Neural cell (in vitro differentiated cells): ENCODE measurements around the gene SOWAHD. TPM values are rescaled to one million over a fixed set of nuclear protein-coding genes. Genes with fewer than 3 reads are reported as not detected.

ENCODE experiments used
- H2AFZ ChIP-seq: fragments of 200-600, 300-800 bp; sonication (generic), shearing (Covaris generic); 2 replicates; pipeline ENCODE4 v1.6.0; 2014; ENCODE audit warnings: low read depth, mild to moderate bottlenecking, antibody characterized with exemption, low read length, moderate library complexity
- H3F3A ChIP-seq: fragments of 200-600 bp; shearing (Covaris generic); 2 replicates; pipeline ENCODE4 v1.6.1; 2016; ENCODE audit warnings: mild to moderate bottlenecking, moderate library complexity, mixed read lengths, antibody characterized with exemption, low read length; ENCODE audit not compliant: insufficient read depth, poor library complexity, severe bottlenecking
- H3K27ac ChIP-seq: fragments of 200-600, 300-800 bp; sonication (generic), shearing (Covaris generic); 2 replicates; pipeline ENCODE4 v1.5.1; 2014; ENCODE audit warnings: mild to moderate bottlenecking, low read length, moderate library complexity
- H3K27me3 ChIP-seq: fragments of 300-800, 200-600 bp; sonication (generic), shearing (Covaris generic); 2 replicates; pipeline ENCODE4 v1.6.0; 2014; ENCODE audit warnings: mild to moderate bottlenecking, low read depth, low read length, moderate library complexity; ENCODE audit not compliant: insufficient read depth
- H3K36me3 ChIP-seq: fragments of 300-800, 200-600 bp; sonication (generic), shearing (Covaris generic); 2 replicates; pipeline ENCODE4 v1.5.1; 2014; ENCODE audit warnings: mild to moderate bottlenecking, antibody characterized with exemption, low read length, moderate library complexity; ENCODE audit not compliant: insufficient read depth
- H3K4me2 ChIP-seq: fragments of 300-800, 200-600 bp; sonication (generic), shearing (Covaris generic); 2 replicates; pipeline ENCODE4 v1.6.0; 2014; ENCODE audit warnings: mild to moderate bottlenecking, low read length
- H3K4me3 ChIP-seq: fragments of 300-800, 200-600 bp; sonication (generic), shearing (Covaris generic); 2 replicates; pipeline ENCODE4 v1.5.1; 2014; ENCODE audit warnings: mild to moderate bottlenecking, low read length, moderate library complexity
- H3K79me2 ChIP-seq: fragments of 200-600 bp; shearing (Covaris generic); replicated peaks from 2 replicates; pipeline ENCODE4 v1.6.0; 2014; ENCODE audit warnings: mild to moderate bottlenecking, low read length, moderate library complexity; ENCODE audit not compliant: insufficient read depth
- H3K9ac ChIP-seq: fragments of 300-800, 200-600 bp; sonication (generic), shearing (Covaris generic); 2 replicates; pipeline ENCODE4 v1.6.1; 2016; ENCODE audit warnings: mild to moderate bottlenecking, low read length, mixed read lengths
- H3K9me2 ChIP-seq: fragments of 200-600 bp; shearing (Covaris generic); 2 replicates; pipeline ENCODE4 v1.6.1; 2016; ENCODE audit warnings: mild to moderate bottlenecking, low read length, mixed read lengths; ENCODE audit not compliant: insufficient read depth
- H3K9me3 ChIP-seq: fragments of 200-600, 300-800 bp; sonication (generic), shearing (Covaris generic); 2 replicates; pipeline ENCODE4 v1.6.1; 2016; ENCODE audit warnings: mild to moderate bottlenecking, mixed run types, low read length, moderate library complexity, mixed read lengths
- H4K20me1 ChIP-seq: fragments of 200-600 bp; shearing (Covaris generic); 2 replicates; pipeline ENCODE4 v1.6.1; 2016; ENCODE audit warnings: mild to moderate bottlenecking, mixed run types; ENCODE audit not compliant: insufficient read depth
- CTCF ChIP-seq: fragments of 450-650 bp; IDR thresholded peaks from 2 replicates; pipeline ENCODE4 v1.5.1; 2014; ENCODE audit warnings: antibody characterized with exemption, mild to moderate bottlenecking, moderate library complexity; ENCODE audit not compliant: poor library complexity, severe bottlenecking
- EP300 ChIP-seq: fragments of 450-650 bp; conservative IDR thresholded peaks from 2 replicates; pipeline ENCODE4 v1.6.1; 2014; ENCODE audit warnings: antibody characterized with exemption, mild to moderate bottlenecking, moderate library complexity; ENCODE audit not compliant: poor library complexity, severe bottlenecking
- EZH2 ChIP-seq: fragments of 200-600, 300-800 bp; shearing (Covaris generic), sonication (generic); IDR thresholded peaks from 2 replicates; pipeline ENCODE4 v1.6.1; 2014; ENCODE audit warnings: antibody characterized with exemption, low read length, borderline replicate concordance, mild to moderate bottlenecking; ENCODE audit not compliant: insufficient read depth, poor library complexity, severe bottlenecking
- MXI1 ChIP-seq: fragments of 450-650 bp; conservative IDR thresholded peaks from 2 replicates; pipeline ENCODE4 v1.6.1; 2014; ENCODE audit warnings: antibody characterized with exemption, mild to moderate bottlenecking; ENCODE audit not compliant: poor library complexity, severe bottlenecking
- POLR2AphosphoS5 ChIP-seq: IDR thresholded peaks from 2 replicates; pipeline ENCODE4 v1.6.1; 2012
- RAD21 ChIP-seq: fragments of 450-650 bp; conservative IDR thresholded peaks from 2 replicates; pipeline ENCODE4 v1.6.1; 2014; ENCODE audit warnings: antibody characterized with exemption, mild to moderate bottlenecking, moderate library complexity
- REST ChIP-seq: IDR thresholded peaks from 2 replicates; pipeline ENCODE4 v1.6.1; 2012; ENCODE audit warnings: borderline replicate concordance
- SMC3 ChIP-seq: fragments of 450-650 bp; conservative IDR thresholded peaks from 2 replicates; pipeline ENCODE4 v1.6.1; 2014; ENCODE audit warnings: antibody characterized with exemption, mild to moderate bottlenecking, moderate library complexity; ENCODE audit not compliant: poor library complexity
- TAF1 ChIP-seq: IDR thresholded peaks from 2 replicates; pipeline ENCODE4 v1.6.1; 2012; ENCODE audit warnings: low read depth
- polyA plus RNA-seq: library from polyadenylated mRNA; depleted of rRNA; stranded (reverse); fragments of >200 nt; gene quantifications from 2 replicates; pipeline ENCODE4 v1.2.3, GENCODE V29; 2014

The SOWAHD gene
- polyA plus RNA-seq, 1 donor from 2014 or later, result not detected

DNA sequence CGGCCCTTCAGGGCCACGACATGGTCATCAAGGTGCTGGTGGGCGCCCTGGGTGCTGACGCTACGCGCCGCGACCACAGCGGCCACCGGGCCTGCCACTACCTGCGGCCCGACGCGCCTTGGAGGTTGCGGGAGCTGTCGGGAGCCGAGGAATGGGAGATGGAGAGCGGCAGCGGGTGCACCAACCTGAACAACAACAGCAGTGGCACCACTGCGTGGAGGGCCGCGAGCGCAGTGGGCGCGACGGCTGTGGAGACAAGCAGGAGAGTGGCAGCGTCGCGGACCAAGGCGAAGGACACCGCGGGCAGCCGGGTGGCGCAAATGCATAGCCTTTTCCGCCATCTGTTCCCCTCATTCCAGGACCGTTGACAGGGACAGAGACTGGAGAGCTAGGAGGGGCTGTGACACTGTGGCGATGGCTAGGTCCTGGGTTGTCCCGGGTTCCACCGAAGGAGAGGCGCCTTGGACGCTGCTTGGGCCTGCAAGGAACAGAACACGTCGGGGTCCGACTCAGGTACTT, 919 bp downstream of the SOWAHD start:
- H3K9me2 ChIP-seq, result no peaks in the 10 kb centered on the region
- H3F3A ChIP-seq, result no peaks in the 10 kb centered on the region
- no peaks in the 10 kb centered on the region for H3K9me3 ChIP-seq
- H4K20me1 ChIP-seq, result no peaks in the 10 kb centered on the region
- H2AFZ ChIP-seq, result no peak overlapping the region
- no peak overlapping the region for H3K27ac ChIP-seq
- H3K79me2 ChIP-seq, result no peaks in the 10 kb centered on the region
- peak overlapping the region; percentile 65 for H3K4me3 ChIP-seq
- H3K4me2 ChIP-seq, result no peak overlapping the region
- TF ChIP-seq EZH2 (no peak), REST (no peak), TAF1 (no peak), POLR2AphosphoS5 (no peak)
- no peak overlapping the region for H3K9ac ChIP-seq
- no peaks in the 10 kb centered on the region for H3K36me3 ChIP-seq
- peaks cover 34% of the 10 kb centered on the region for H3K27me3 ChIP-seq

- peaks cover 34% of the 10 kb centered on the region for H3K27me3 ChIP-seq
- TF ChIP-seq TAF1, result no peak
- no peak for TF ChIP-seq POLR2AphosphoS5
- no peak for TF ChIP-seq CTCF
- no peak for TF ChIP-seq REST
- TF ChIP-seq MXI1, result no peak
- no peak for TF ChIP-seq EP300
- no peak for TF ChIP-seq SMC3
- no peak for TF ChIP-seq RAD21
- no peak for TF ChIP-seq EZH2
- no peak overlapping the region for H3K4me3 ChIP-seq
- H2AFZ ChIP-seq, result no peak overlapping the region
- H3K9me3 ChIP-seq, result no peaks in the 10 kb centered on the region
- H3K79me2 ChIP-seq, result no peaks in the 10 kb centered on the region
- H3K4me2 ChIP-seq, result no peak overlapping the region
- no peak overlapping the region for H3K9ac ChIP-seq
- no peak overlapping the region for H3K27ac ChIP-seq
- H3F3A ChIP-seq, result no peaks in the 10 kb centered on the region
- H4K20me1 ChIP-seq, result no peaks in the 10 kb centered on the region
- H3K36me3 ChIP-seq, result no peaks in the 10 kb centered on the region
- H3K9me2 ChIP-seq, result no peaks in the 10 kb centered on the region
Measured at GRCh38 chrX:119760026-119760877, 1.9 kb downstream of the SOWAHD start.
